ENCODE measurements around the gene PLCH1.

DNA sequence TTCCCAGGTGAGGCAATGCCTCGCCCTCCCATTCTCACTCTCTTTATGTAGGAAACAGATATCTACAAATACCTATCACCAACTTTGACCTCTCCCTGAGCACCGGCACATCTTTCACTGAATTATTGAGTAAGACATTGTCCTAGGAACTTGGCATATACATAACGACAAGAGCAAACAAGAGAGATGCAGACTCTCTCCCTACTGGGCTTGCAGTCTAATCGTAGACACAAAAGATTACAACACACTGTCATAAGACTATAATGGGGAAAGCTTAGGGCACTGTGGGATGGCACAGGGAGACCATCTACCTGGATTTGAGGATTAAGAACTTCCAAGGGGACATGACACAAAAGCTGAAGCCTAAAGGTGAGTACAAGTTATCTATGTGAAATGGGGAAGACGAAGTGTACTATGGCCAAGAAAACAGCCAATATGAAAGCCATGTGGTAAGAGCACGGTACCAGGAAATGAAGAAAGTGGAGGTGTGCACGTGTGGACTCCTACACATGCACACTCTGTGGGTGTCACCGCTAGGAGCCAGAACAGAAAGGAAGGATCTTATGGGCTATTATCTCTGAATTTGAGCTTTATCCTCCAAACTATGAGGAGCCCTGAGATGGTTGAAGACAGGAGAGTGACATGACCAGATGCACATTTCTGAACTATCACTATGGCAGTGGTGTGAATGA, 232.6 kb downstream of the PLCH1 start:
- no peak for TF ChIP-seq ASH2L (IDR thresholded peaks at IDR 0.05; ENCODE audit: low read length)
- TF ChIP-seq, protein P1, sequence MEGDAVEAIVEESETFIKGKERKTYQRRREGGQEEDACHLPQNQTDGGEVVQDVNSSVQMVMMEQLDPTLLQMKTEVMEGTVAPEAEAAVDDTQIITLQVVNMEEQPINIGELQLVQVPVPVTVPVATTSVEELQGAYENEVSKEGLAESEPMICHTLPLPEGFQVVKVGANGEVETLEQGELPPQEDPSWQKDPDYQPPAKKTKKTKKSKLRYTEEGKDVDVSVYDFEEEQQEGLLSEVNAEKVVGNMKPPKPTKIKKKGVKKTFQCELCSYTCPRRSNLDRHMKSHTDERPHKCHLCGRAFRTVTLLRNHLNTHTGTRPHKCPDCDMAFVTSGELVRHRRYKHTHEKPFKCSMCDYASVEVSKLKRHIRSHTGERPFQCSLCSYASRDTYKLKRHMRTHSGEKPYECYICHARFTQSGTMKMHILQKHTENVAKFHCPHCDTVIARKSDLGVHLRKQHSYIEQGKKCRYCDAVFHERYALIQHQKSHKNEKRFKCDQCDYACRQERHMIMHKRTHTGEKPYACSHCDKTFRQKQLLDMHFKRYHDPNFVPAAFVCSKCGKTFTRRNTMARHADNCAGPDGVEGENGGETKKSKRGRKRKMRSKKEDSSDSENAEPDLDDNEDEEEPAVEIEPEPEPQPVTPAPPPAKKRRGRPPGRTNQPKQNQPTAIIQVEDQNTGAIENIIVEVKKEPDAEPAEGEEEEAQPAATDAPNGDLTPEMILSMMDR (IDR thresholded peaks at IDR 0.05; ENCODE audit: control extremely low read depth in 1 of 3, insufficient read depth in 1 of 3, low read depth in 1 of 3, low read length in 3 of 3) = no peak
- TF ChIP-seq EP300 (IDR thresholded peaks at IDR 0.05; ENCODE audit: borderline replicate concordance in 1 of 2, low read depth in 2 of 2, low read length in 2 of 2) = no peak
- no peak for TF ChIP-seq JUND (IDR thresholded peaks at IDR 0.05; ENCODE audit: low read length)
- no peak for TF ChIP-seq CREB1 (IDR thresholded peaks at IDR 0.05)
- TF ChIP-seq EGR1 (IDR thresholded peaks at IDR 0.05; ENCODE audit: borderline replicate concordance, low read depth, low read length) = no peak
- no peak for TF ChIP-seq RAD21 (IDR thresholded peaks at IDR 0.05 in 1 of 2, conservative IDR thresholded peaks at IDR 0.05 in 1 of 2; ENCODE audit: low read depth in 2 of 2, low read length in 2 of 2)
- no peak for TF ChIP-seq SRF (IDR thresholded peaks at IDR 0.05; ENCODE audit: low read depth, low read length)

Data from H1 (cell line).